ENCODE data around the gene CRIM1.

DNA sequence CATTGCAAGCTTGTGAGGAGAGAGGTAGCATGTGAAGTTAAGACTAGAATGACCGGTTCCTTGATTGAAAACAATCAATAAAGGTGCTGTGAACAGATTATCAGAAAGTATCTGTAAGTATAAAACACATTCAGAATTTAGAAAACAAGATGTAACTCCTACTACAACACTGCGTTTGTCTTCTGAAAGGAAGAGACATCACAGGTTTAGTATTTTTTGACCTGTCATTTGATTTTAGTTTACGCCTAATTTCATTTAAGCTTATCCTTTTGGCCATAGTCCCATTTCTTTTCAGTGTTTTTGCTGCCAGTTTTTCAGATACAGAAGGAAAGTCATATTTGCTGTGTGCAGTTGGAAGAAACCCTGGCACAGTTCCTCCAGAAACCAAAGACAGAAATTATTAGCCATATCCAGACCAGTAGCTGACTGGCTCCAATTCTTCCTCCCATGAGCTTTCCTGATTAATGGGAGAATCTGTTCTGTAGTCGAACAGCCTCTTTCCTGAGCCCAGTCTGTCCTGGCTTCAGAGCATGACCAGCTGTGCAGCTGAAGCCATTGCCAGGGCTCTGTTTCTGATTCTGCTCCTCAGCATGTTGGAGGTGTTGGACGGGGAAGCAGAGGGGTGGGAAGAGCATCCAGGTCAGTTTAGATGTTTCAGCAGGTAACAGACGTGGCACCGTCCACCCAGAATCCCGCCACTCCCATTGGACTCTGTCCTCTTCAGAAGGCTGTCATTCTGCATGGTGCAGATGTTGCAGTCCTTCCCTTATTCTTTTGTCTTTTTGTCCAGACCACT, 61.0 kb downstream of the CRIM1 start:
- TF ChIP-seq, protein P1, sequence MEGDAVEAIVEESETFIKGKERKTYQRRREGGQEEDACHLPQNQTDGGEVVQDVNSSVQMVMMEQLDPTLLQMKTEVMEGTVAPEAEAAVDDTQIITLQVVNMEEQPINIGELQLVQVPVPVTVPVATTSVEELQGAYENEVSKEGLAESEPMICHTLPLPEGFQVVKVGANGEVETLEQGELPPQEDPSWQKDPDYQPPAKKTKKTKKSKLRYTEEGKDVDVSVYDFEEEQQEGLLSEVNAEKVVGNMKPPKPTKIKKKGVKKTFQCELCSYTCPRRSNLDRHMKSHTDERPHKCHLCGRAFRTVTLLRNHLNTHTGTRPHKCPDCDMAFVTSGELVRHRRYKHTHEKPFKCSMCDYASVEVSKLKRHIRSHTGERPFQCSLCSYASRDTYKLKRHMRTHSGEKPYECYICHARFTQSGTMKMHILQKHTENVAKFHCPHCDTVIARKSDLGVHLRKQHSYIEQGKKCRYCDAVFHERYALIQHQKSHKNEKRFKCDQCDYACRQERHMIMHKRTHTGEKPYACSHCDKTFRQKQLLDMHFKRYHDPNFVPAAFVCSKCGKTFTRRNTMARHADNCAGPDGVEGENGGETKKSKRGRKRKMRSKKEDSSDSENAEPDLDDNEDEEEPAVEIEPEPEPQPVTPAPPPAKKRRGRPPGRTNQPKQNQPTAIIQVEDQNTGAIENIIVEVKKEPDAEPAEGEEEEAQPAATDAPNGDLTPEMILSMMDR (IDR thresholded peaks at IDR 0.05): no peak
- no peak for TF ChIP-seq POLR2A (IDR thresholded peaks at IDR 0.05)
